ENCODE measurements around the gene NMNAT2. TPM values are rescaled to one million over a fixed set of nuclear protein-coding genes. Genes with fewer than 3 reads are reported as not detected.
A peak's percentile ranks its signal among the peaks of the same experiment; 100 is the strongest.

The NMNAT2 gene
- total and polyA plus RNA-seq, 12 donors, result 0.23 to 5.8 (median 2.1) TPM

DNA sequence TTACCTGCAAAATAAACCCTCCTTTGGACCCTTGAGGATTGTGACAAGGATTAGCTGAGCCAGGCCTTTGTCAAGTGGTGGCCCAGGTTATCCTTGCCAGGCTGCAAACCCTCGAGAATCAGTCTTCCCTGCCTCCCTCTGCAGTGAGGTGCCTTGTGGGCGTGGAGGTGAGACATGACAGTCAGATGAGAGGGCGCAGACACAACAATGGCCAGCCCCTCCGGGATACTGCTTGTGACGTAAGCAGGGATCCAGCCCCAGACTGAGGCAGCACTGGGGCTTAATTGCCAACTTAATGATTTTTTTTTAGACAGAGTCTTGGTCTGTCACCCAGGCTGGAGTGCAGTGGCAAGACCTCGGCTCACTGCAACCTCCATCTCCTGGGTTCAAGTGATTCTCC lies 127.6 kb downstream of the NMNAT2 start:
- peaks cover 0 to 4% (median 0%) of the 10 kb centered on the region in 11 donors for H3K9me3 ChIP-seq
- whole genome bisulfite sequencing, 2 donors, result 80 to 87% methylated on average over 6 of the region's 6 CpGs
- DNase-seq (no peak), ATAC-seq (no peak)
- H3K27me3 ChIP-seq, result no peaks in the 10 kb centered on the region
- no peak overlapping the region for H3K4me3 ChIP-seq
- H3K27ac ChIP-seq, result peak overlapping the region in 4 of 10 donors; percentile 54 to 88 (median 70)
- intact Hi-C loops (cut with DNase I), result loop anchor here in 1 of 10 donors (10.0 kb wide), 1 partner anchor 1224 kb away; no protein-coding TSS in a partner anchor
- peaks cover 3 to 59% (median 36%) of the 10 kb centered on the region in 9 donors for H3K4me1 ChIP-seq
- no peaks in the 10 kb centered on the region for H3K36me3 ChIP-seq
- TF ChIP-seq CTCF (IDR thresholded peaks at IDR 0.05), result no peak

- intact Hi-C loops (cut with DNase I), result loop anchor here in 5 of 10 donors (10.0 kb wide), 3 partner anchors 176 to 336 kb away; partner anchors contain the start of gene SMG7 (in 1 of the 5)
- DNase-seq, result peak; percentile 53 to 69
- Histone ChIP-seq H3K27me3 (no peaks in the 10 kb centered on the region), H3K9me3 (peaks cover 0 to 4% (median 0%) of the 10 kb centered on the region in 11 donors), H3K36me3 (no peaks in the 10 kb centered on the region), H3K4me3 (no peak overlapping the region), H3K27ac (peak overlapping the region in 9 of 10 donors; percentile 68 to 91 (median 85)), H3K4me1 (peaks cover 3 to 66% (median 39%) of the 10 kb centered on the region in 9 donors)
- no peak for TF ChIP-seq CTCF (IDR thresholded peaks at IDR 0.05)
- 45 to 65% methylated on average over 9 of the region's 9 CpGs for WGBS, 2 donors
- ATAC-seq, result peak; percentile 13 to 64 (median 40)
Observed at GRCh38 chr1:183289051-183289496, 129.1 kb downstream of the NMNAT2 start.

DNA sequence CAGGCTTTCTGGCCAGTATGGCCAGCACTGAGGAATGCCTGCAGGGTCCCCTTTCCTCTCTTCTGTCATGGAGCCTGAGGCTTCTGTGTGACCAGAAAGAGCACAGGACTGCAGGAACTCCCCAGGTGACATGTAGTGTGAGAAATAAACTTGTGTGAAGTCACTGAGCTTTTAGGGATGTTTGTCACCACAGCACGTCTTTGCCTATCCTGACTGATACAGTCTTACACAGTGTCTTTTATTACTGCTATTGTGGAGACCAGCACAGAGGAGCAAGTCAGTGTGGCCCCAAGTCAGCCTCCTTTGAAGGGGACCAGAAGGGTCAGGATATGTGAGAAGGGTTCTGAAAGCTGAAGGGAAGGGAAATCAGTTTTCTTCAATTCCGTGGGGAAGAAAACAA lies 129.6 kb downstream of the NMNAT2 start:
- TF ChIP-seq CTCF (IDR thresholded peaks at IDR 0.05), result no peak
- WGBS, 2 donors, result 72 to 73% methylated on average over 2 of the region's 2 CpGs
- no peaks in the 10 kb centered on the region for H3K27me3 ChIP-seq
- no peak overlapping the region for H3K4me3 ChIP-seq
- H3K9me3 ChIP-seq, result peaks cover 0 to 4% (median 0%) of the 10 kb centered on the region in 11 donors
- ATAC-seq (no peak), DNase-seq (no peak)
- intact Hi-C loops (cut with DNase I), result loop anchor here in 5 of 10 donors (10.0 kb wide), 3 partner anchors 176 to 336 kb away; partner anchors contain the start of gene SMG7 (in 1 of the 5)
- H3K27ac ChIP-seq, result peak overlapping the region in 9 of 10 donors; percentile 68 to 91 (median 85)
- H3K36me3 ChIP-seq, result no peaks in the 10 kb centered on the region
- H3K4me1 ChIP-seq, result peaks cover 3 to 71% (median 43%) of the 10 kb centered on the region in 9 donors

DNA sequence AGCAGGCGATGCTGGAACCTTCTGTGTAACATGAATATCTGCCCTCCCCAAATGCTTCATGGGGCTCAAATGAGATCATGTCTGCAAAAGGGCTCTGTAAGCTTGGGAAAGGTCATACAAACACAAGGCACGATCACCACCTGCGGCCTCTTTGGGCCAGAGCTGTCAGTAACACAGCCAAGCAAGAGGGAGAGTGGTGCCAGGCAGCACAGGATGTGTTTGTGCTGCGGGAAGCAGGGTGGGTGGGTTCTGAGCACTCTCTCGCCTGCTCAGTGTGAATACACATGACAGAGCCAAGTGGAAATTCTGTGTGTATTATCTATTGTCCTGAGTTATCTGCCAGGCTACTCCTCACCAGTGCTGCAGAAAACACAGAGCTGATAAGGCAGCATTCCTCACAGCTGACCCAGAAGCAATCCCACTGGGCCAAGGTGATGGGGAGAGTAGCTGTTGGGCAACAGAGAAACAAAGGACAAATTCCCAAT lies 130.9 kb downstream of the NMNAT2 start:
- H3K9me3 ChIP-seq, result peaks cover 0 to 4% (median 0%) of the 10 kb centered on the region in 11 donors
- intact Hi-C loops (cut with DNase I), result loop anchor here in 5 of 10 donors (10.0 kb wide), 3 partner anchors 178 to 338 kb away; partner anchors contain the start of gene SMG7 (in 1 of the 5)
- H3K27me3 ChIP-seq, result no peaks in the 10 kb centered on the region
- 19 to 24% methylated on average over 5 of the region's 5 CpGs for WGBS, 2 donors
- TF ChIP-seq CTCF (IDR thresholded peaks at IDR 0.05), result no peak
- H3K36me3 ChIP-seq, result no peaks in the 10 kb centered on the region
- H3K4me1 ChIP-seq, result peaks cover 10 to 84% (median 56%) of the 10 kb centered on the region in 9 donors
- ATAC-seq (peak; percentile 77 to 94 (median 90)), DNase-seq (peak; percentile 74 to 84)
- no peak overlapping the region for H3K4me3 ChIP-seq
- H3K27ac ChIP-seq, result peak overlapping the region; percentile 71 to 91 (median 84)
